ENCODE data around the gene ARHGEF11.

Gene ARHGEF11

GRCh38 chr1:157050836-157051235, 5.3 kb upstream of the ARHGEF11 start:
- no peak for DNase-seq

- DNase-seq, result no peak
Observed at GRCh38 chr1:157047062-157047410, 1.5 kb upstream of the ARHGEF11 start.

- no peak for DNase-seq
Observed at GRCh38 chr1:157044326-157044725, 1.2 kb downstream of the ARHGEF11 start.

GRCh38 chr1:157043685-157044084, 1.9 kb downstream of the ARHGEF11 start:
- no peak for DNase-seq

- no peak for DNase-seq
Observed at GRCh38 chr1:157042846-157043245, 2.7 kb downstream of the ARHGEF11 start.

GRCh38 chr1:157040802-157041201, 4.7 kb downstream of the ARHGEF11 start:
- no peak for DNase-seq

- DNase-seq, result no peak
Observed at GRCh38 chr1:157035121-157035520, 10.4 kb downstream of the ARHGEF11 start.

GRCh38 chr1:157034137-157034800, 11.3 kb downstream of the ARHGEF11 start:
- DNase-seq, result no peak

- DNase-seq, result no peak
Observed at GRCh38 chr1:157033357-157033876, 12.1 kb downstream of the ARHGEF11 start.

- DNase-seq, result no peak
Observed at GRCh38 chr1:157032303-157032702, 13.2 kb downstream of the ARHGEF11 start.

- DNase-seq, result no peak
Observed at GRCh38 chr1:157030728-157031127, 14.8 kb downstream of the ARHGEF11 start.

- no peak for DNase-seq
Observed at GRCh38 chr1:157028674-157029073, 16.9 kb downstream of the ARHGEF11 start.

GRCh38 chr1:157025856-157026255, 19.7 kb downstream of the ARHGEF11 start:
- DNase-seq, result no peak

GRCh38 chr1:157025385-157025784, 20.2 kb downstream of the ARHGEF11 start:
- no peak for DNase-seq

- no peak for DNase-seq
Observed at GRCh38 chr1:157021688-157022087, 23.9 kb downstream of the ARHGEF11 start.

- no peak for DNase-seq
Observed at GRCh38 chr1:157019457-157019856, 26.1 kb downstream of the ARHGEF11 start.

GRCh38 chr1:157011845-157012244, 33.7 kb downstream of the ARHGEF11 start:
- DNase-seq, result no peak

GRCh38 chr1:157008502-157008901, 37.0 kb downstream of the ARHGEF11 start:
- DNase-seq, result no peak

- no peak for DNase-seq
Observed at GRCh38 chr1:157007306-157007705, 38.2 kb downstream of the ARHGEF11 start.

GRCh38 chr1:157006676-157007075, 38.9 kb downstream of the ARHGEF11 start:
- DNase-seq, result no peak

GRCh38 chr1:157005965-157006364, 39.6 kb downstream of the ARHGEF11 start:
- DNase-seq, result no peak

- no peak for DNase-seq
Observed at GRCh38 chr1:157004806-157005205, 40.7 kb downstream of the ARHGEF11 start.

- no peak for DNase-seq
Observed at GRCh38 chr1:157004327-157004726, 41.2 kb downstream of the ARHGEF11 start.

- no peak for DNase-seq
Observed at GRCh38 chr1:157001304-157001703, 44.2 kb downstream of the ARHGEF11 start.

- no peak for DNase-seq
Observed at GRCh38 chr1:157000686-157001085, 44.9 kb downstream of the ARHGEF11 start.
